HepG2 (cell line): Measurements from ENCODE around the gene GSDMA. TPM values are rescaled to one million over a fixed set of nuclear protein-coding genes. Genes with fewer than 3 reads are reported as not detected.

ENCODE experiments used
- ATAC-seq: fragments of 200-7000 bp; cut with Tn5 transposase; 3 replicates; pipeline ENCODE4 v1.9.1; 2020; ENCODE audit warnings: mild to moderate bottlenecking, moderate library complexity
- BruUV-seq: library from RNA; stranded (reverse); fragments of 400-500 nt; replicated peaks from 2 replicates; lab custom pipeline; 2021; lab: Mats Ljungman, UMichigan
- CTCF ChIA-PET: fragments of 300-600 bp; formaldehyde crosslinking; extraction: SDS; loops from one replicate; lab custom pipeline; 2021; ENCODE audit warnings: low total read pairs, inconsistent platforms, low intra/inter-chr PET ratio; lab: Yijun Ruan, JAX
- POLR2A ChIA-PET: fragments of 350-600 bp; sonication (Branson Sonifier 250); formaldehyde crosslinking; loops from one replicate; lab custom pipeline; 2020; ENCODE audit warnings: antibody characterized with exemption, inconsistent platforms; lab: Yijun Ruan, JAX
- DNase-seq: peaks from one replicate; pipeline ENCODE4 v3.0.0-alpha.2; 2015; ENCODE audit warnings: low spot score
- FAIRE-seq: peaks from 3 replicates; lab custom pipeline; 2011; peaks lifted over from hg19 to GRCh38; lab: Jason Lieb, UNC
- H2AFZ ChIP-seq: one replicate; pipeline ENCODE4 v1.6.1; 2011; ENCODE audit warnings: low read length, inconsistent platforms
- H3K27ac ChIP-seq: fragments of 300-600 bp; 3 replicates; pipeline ENCODE4 v1.8.0; 2011; ENCODE audit warnings: mixed run types, mild to moderate bottlenecking, mixed read lengths, low read length, inconsistent platforms; ENCODE audit not compliant: insufficient read depth; ENCODE audit errors: extremely low read length
- H3K27me3 ChIP-seq, 2 experiments: fragments of 200-600 bp in 1 of 2; 2 replicates in 1 of 2; 3 replicates in 1 of 2; pipeline versions ENCODE4 v1.6.0 to v1.8.0; 2011; ENCODE audit warnings: low read length in 2 of 2, mild to moderate bottlenecking in 2 of 2, moderate library complexity in 2 of 2, inconsistent platforms in 1 of 2; ENCODE audit not compliant: insufficient read depth in 2 of 2, control insufficient read depth in 1 of 2
- H3K36me3 ChIP-seq, 2 experiments: fragments of 200-600 bp in 1 of 2; replicated peaks in 1 of 2; 2 replicates in 1 of 2; 3 replicates in 1 of 2; pipeline versions ENCODE4 v1.5.1 to v1.8.0; 2011; ENCODE audit warnings: low read length in 2 of 2, inconsistent platforms in 1 of 2; ENCODE audit not compliant: insufficient read depth in 2 of 2, control insufficient read depth in 1 of 2
- H3K4me1 ChIP-seq: 2 replicates; pipeline ENCODE4 v1.5.1; 2012; ENCODE audit warnings: low read length, inconsistent platforms; ENCODE audit not compliant: insufficient read depth
- H3K4me2 ChIP-seq: 2 replicates; pipeline ENCODE4 v1.6.0; 2011; ENCODE audit warnings: low read depth, low read length, inconsistent platforms
- H3K4me3 ChIP-seq, 3 experiments: fragments of 200-600 bp in 1 of 3; sonication (generic), shearing (Covaris generic) in 1 of 3; replicated peaks in 1 of 3; 2 replicates each; pipeline ENCODE4 v1.5.1; 2011 to 2016; ENCODE audit warnings: low read length in 3 of 3, inconsistent platforms in 2 of 3, low read depth in 2 of 3, mild to moderate bottlenecking in 2 of 3, control low read depth in 1 of 3, mixed read lengths in 1 of 3; ENCODE audit not compliant: insufficient read depth in 1 of 3
- H3K79me2 ChIP-seq: one replicate; pipeline ENCODE4 v1.6.1; 2011; ENCODE audit warnings: low read length, inconsistent platforms; ENCODE audit not compliant: insufficient read depth
- H3K9ac ChIP-seq: 2 replicates; pipeline ENCODE4 v1.6.0; 2011; ENCODE audit warnings: mild to moderate bottlenecking, low read depth, low read length, inconsistent platforms; ENCODE audit not compliant: insufficient read depth
- H3K9me3 ChIP-seq: 2 replicates; pipeline ENCODE4 v1.5.1; 2012; ENCODE audit warnings: mild to moderate bottlenecking, low read length
- H4K20me1 ChIP-seq: 2 replicates; pipeline ENCODE4 v1.6.0; 2011; ENCODE audit warnings: inconsistent platforms, mild to moderate bottlenecking, low read length, moderate library complexity; ENCODE audit not compliant: insufficient read depth
- AHDC1 ChIP-seq: sonication (generic); formaldehyde crosslinking; IDR thresholded peaks from 2 replicates; pipeline ENCODE4 v1.5.1; 2020; ENCODE audit warnings: mild to moderate bottlenecking, missing genetic modification reagents, borderline replicate concordance
- CREM ChIP-seq, 2 experiments: sonication (generic) in 1 of 2; formaldehyde crosslinking in 1 of 2; IDR thresholded peaks; 2 replicates each; pipeline versions ENCODE4 v1.4.0 to v1.6.1; 2016 to 2020; ENCODE audit warnings: antibody characterized with exemption in 1 of 2, mild to moderate bottlenecking in 1 of 2, missing genetic modification reagents in 1 of 2
- DRAP1 ChIP-seq: IDR thresholded peaks from 2 replicates; pipeline ENCODE4 v1.6.1; 2016; ENCODE audit warnings: missing genetic modification reagents, missing compliant biosample characterization
- HIC2 ChIP-seq: sonication (generic); formaldehyde crosslinking; IDR thresholded peaks from 2 replicates; pipeline ENCODE4 v1.9.0; 2022; ENCODE audit warnings: low read depth, missing genetic modification reagents
- MTA3 ChIP-seq: sonication (generic); formaldehyde crosslinking; IDR thresholded peaks from 2 replicates; pipeline ENCODE4 v1.4.0; 2020; ENCODE audit warnings: missing genetic modification reagents
- THAP11 ChIP-seq: IDR thresholded peaks from 2 replicates; pipeline ENCODE4 v1.6.1; 2016; ENCODE audit warnings: missing biosample characterization, missing genetic modification reagents
- ZNF234 ChIP-seq: sonication (generic); formaldehyde crosslinking; conservative IDR thresholded peaks from 2 replicates; pipeline ENCODE4 v1.5.1; 2020; ENCODE audit warnings: mild to moderate bottlenecking, missing genetic modification reagents
- ZNF567 ChIP-seq: sonication (generic); formaldehyde crosslinking; IDR thresholded peaks from 2 replicates; pipeline ENCODE4 v1.8.1; 2023; ENCODE audit warnings: mild to moderate bottlenecking, missing genetic modification reagents, borderline replicate concordance
- WGBS: methylation state at CpG from one replicate; pipeline ENCODE4 v1.1.6; 2017; ENCODE audit warnings: low lambda C conversion rate; 5-methylcytosine and 5-hydroxymethylcytosine counted together
- in situ Hi-C: cut with HindIII; loops from 2 replicates; pipeline ENCODE4 v1.10.0; 2017; ENCODE audit warnings: low pct_unique_long_range_greater_than_20kb; ENCODE audit not compliant: extremely low pct_ligation_motif_present
- intact Hi-C: fragments of 100-400 bp; cut with micrococcal nuclease; formaldehyde crosslinking; loops from one replicate; pipeline ENCODE4 v1.10.0; 2022; ENCODE audit not compliant: unreplicated experiment
- polyA plus RNA-seq, 8 experiments: library from polyadenylated mRNA; depleted of rRNA in 3 of 8; stranded (reverse) in 7 of 8; unstranded in 1 of 8; fragments of >200 nt; fragmentation: Illumina TruSeq in 4 of 8; extraction: Trizol in 4 of 8; gene quantifications; 2 replicates each; pipeline versions ENCODE4 v1.2.1 to v1.2.3, GENCODE V29; 2011 to 2016; ENCODE audit warnings: low read depth in 4 of 8, missing spikeins in 1 of 8, mixed read lengths in 1 of 8; ENCODE audit not compliant: insufficient read depth in 1 of 8
- total RNA-seq, 5 experiments: library from RNA; depleted of rRNA; stranded (reverse); fragments of >200 nt; fragmentation: Illumina TruSeq; extraction: Trizol; gene quantifications; 2 replicates each; pipeline ENCODE4 v1.2.3, GENCODE V29; 2016; ENCODE audit warnings: low read depth in 1 of 5

The GSDMA gene
- total and polyA plus RNA-seq, 2 of the 13 experiments (the other 11 are each of a cell fraction or from before 2014, with no cell fraction given), result not detected

- TF ChIP-seq AHDC1 (CRISPR knock-in tag), result no peak
These were observed 25.4 kb upstream of the GSDMA start (continued) for GRCh38 chr17:39937447-39937846.

GRCh38 chr17:39938140-39938869 lies 24.5 kb upstream of the GSDMA start:
- H3K79me2 ChIP-seq, result no peaks in the 10 kb centered on the region
- CTCF ChIA-PET, result interaction anchor here (1.1 kb wide), 1 partner anchor 66 kb away, joined by 4 read pairs; no protein-coding TSS in a partner anchor
- peak overlapping the region in 1 of 3 experiments; percentile 20; a peak in 3 of 6 replicates for H3K4me3 ChIP-seq
- H3K4me1 ChIP-seq, result peaks cover 67% of the 10 kb centered on the region
- WGBS, result 23% methylated on average over 8 of the region's 8 CpGs
- in situ Hi-C loops (no loop called here), intact Hi-C loops (loop anchor here (1.0 to 2.0 kb wide), 2 partner anchors 11 to 14 kb away; partner anchors contain the start of genes LRRC3C and ORMDL3)
- H3K27ac ChIP-seq, result no peak overlapping the region
- DNase-seq, result peak; percentile 67
- no peak overlapping the region for H2AFZ ChIP-seq
- no peaks in the 10 kb centered on the region for H3K9me3 ChIP-seq
- H4K20me1 ChIP-seq, result no peaks in the 10 kb centered on the region
- peaks cover 4 to 9% of the 10 kb centered on the region in 2 experiments; a peak in 2 of 5 replicates for H3K27me3 ChIP-seq
- no TSS peak for BruUV-seq
- no peaks in the 10 kb centered on the region for H3K36me3 ChIP-seq
- H3K9ac ChIP-seq, result no peak overlapping the region
- H3K4me2 ChIP-seq, result peak overlapping the region; percentile 65
- POLR2A ChIA-PET, result interaction anchor here (1.0 to 2.8 kb wide), 3 partner anchors 11 to 34 kb away, joined by 4 to 15 read pairs (median 5); partner anchors contain the start of genes LRRC3C and ORMDL3
- FAIRE-seq, result peak; percentile 80
- ATAC-seq, result peak; percentile 66
- TF ChIP-seq DRAP1 (CRISPR knock-in tag) (no peak), THAP11 (CRISPR knock-in tag) (peak; percentile 57; the same call in 1 of the 2 replicates), MTA3 (CRISPR knock-in tag) (no peak), ZNF234 (CRISPR knock-in tag) (no peak), CREM (IDR thresholded peaks at IDR 0.05) (peak; percentile 25; the same call in 1 of the 2 replicates), CREM (CRISPR knock-in tag; IDR thresholded peaks at IDR 0.05) (no peak), HIC2 (no peak), ZNF567 (CRISPR knock-in tag) (no peak)
